PC-9 (cell line): ENCODE data around the gene LRRK1. TPM values are rescaled to one million over a fixed set of nuclear protein-coding genes. Genes with fewer than 3 reads are reported as not detected.

ENCODE experiments used
- BruUV-seq: library from RNA; stranded (reverse); fragments of 400-500 nt; replicated peaks from 2 replicates; lab custom pipeline; 2021; lab: Mats Ljungman, UMichigan
- CTCF ChIA-PET: fragments of 300-600 bp; sonication (Branson Sonifier 250); formaldehyde crosslinking; loops from one replicate; lab custom pipeline; 2022; ENCODE audit warnings: antibody characterized with exemption; lab: Charles Lee
- POLR2A ChIA-PET: fragments of 300-600 bp; sonication (Branson Sonifier 250); formaldehyde crosslinking; loops from one replicate; lab custom pipeline; 2022; ENCODE audit warnings: antibody characterized with exemption; ENCODE audit not compliant: unreplicated experiment; lab: Charles Lee
- DNase-seq, 2 experiments: peaks; one replicate each; pipeline versions ENCODE4 v3.0.0 to v3.0.0-alpha.2; 2015 to 2022; ENCODE audit warnings: mixed read lengths in 1 of 2
- H2AFZ ChIP-seq: fragments of 200-600 bp; sonication (generic); 2 replicates; pipeline ENCODE4 v1.8.1; 2017; ENCODE audit warnings: antibody characterized with exemption
- H3F3A ChIP-seq: fragments of 200-600 bp; sonication (generic); 2 replicates; pipeline ENCODE4 v1.8.1; 2017; ENCODE audit warnings: antibody characterized with exemption, mild to moderate bottlenecking, low read depth; ENCODE audit not compliant: insufficient read depth
- H3K27ac ChIP-seq: fragments of 200-600 bp; sonication (generic); 2 replicates; pipeline ENCODE4 v1.6.1; 2016; ENCODE audit warnings: mixed run types
- H3K27me3 ChIP-seq: fragments of 200-600 bp; sonication (generic); 2 replicates; pipeline ENCODE4 v1.6.1; 2016; ENCODE audit warnings: low read depth, mixed run types; ENCODE audit not compliant: insufficient read depth
- H3K36me3 ChIP-seq: fragments of 200-600 bp; sonication (generic); 2 replicates; pipeline ENCODE4 v1.6.1; 2016; ENCODE audit warnings: low read depth, mixed run types
- H3K4me1 ChIP-seq: fragments of 200-600 bp; sonication (generic); replicated peaks from 2 replicates; pipeline ENCODE4 v1.6.1; 2016; ENCODE audit warnings: mixed run types; ENCODE audit not compliant: insufficient read depth
- H3K4me2 ChIP-seq: fragments of 200-600 bp; sonication (generic); 2 replicates; pipeline ENCODE4 v1.6.1; 2017; ENCODE audit warnings: mixed run types
- H3K4me3 ChIP-seq: fragments of 200-600 bp; sonication (generic); 2 replicates; pipeline ENCODE4 v1.6.1; 2016; ENCODE audit warnings: mixed run types
- H3K79me2 ChIP-seq: fragments of 200-600 bp; sonication (generic); 2 replicates; pipeline ENCODE4 v1.6.1; 2017; ENCODE audit warnings: low read depth, mixed run types
- H3K9me2 ChIP-seq: fragments of 200-600 bp; sonication (generic); 2 replicates; pipeline ENCODE4 v1.8.1; 2017; ENCODE audit warnings: mild to moderate bottlenecking; ENCODE audit not compliant: insufficient read depth
- H3K9me3 ChIP-seq: fragments of 200-600 bp; sonication (generic); 2 replicates; pipeline ENCODE4 v1.8.1; 2016; ENCODE audit warnings: low read depth; ENCODE audit not compliant: insufficient read depth
- H4K20me1 ChIP-seq: fragments of 200-600 bp; sonication (generic); 2 replicates; pipeline ENCODE4 v1.8.1; 2017; ENCODE audit not compliant: insufficient read depth
- CTCF ChIP-seq: fragments of 200-600 bp; sonication (generic); conservative IDR thresholded peaks from 2 replicates; pipeline ENCODE4 v1.6.1; 2017; ENCODE audit warnings: mixed run types, antibody characterized with exemption, mild to moderate bottlenecking, moderate library complexity
- EZH2 ChIP-seq: fragments of 200-600 bp; sonication (generic); IDR thresholded peaks from 2 replicates; pipeline ENCODE4 v1.8.0; 2017; ENCODE audit warnings: antibody characterized with exemption, low read depth
- intact Hi-C: fragments of 100-400 bp; cut with micrococcal nuclease; formaldehyde crosslinking; loops from one replicate; pipeline ENCODE4 v1.10.0; 2022; ENCODE audit not compliant: unreplicated experiment
- total RNA-seq: library from RNA; stranded (reverse); gene quantifications from 2 replicates; pipeline ENCODE4 v1.2.3, GENCODE V29; 2021

LRRK1 gene
- total RNA-seq, 1 experiment from 2014 or later: 15.7 TPM

- no peaks in the 10 kb centered on the region for H3K9me3 ChIP-seq
- H3K4me1 ChIP-seq: peaks cover 38% of the 10 kb centered on the region
- ChIA-PET POLR2A (no interaction called here), CTCF (no interaction called here)
- H3K9me2 ChIP-seq: no peaks in the 10 kb centered on the region
- H3K36me3 ChIP-seq: no peaks in the 10 kb centered on the region
- BruUV-seq: no TSS peak
- no peak overlapping the region for H3K4me3 ChIP-seq
- H2AFZ ChIP-seq: no peak overlapping the region
- H4K20me1 ChIP-seq: no peaks in the 10 kb centered on the region
- no peak for TF ChIP-seq EZH2
- TF ChIP-seq CTCF: no peak
- H3K27me3 ChIP-seq: no peaks in the 10 kb centered on the region
- H3K79me2 ChIP-seq: no peaks in the 10 kb centered on the region
- H3F3A ChIP-seq: peaks cover 22% of the 10 kb centered on the region
- no peak for DNase-seq
- H3K4me2 ChIP-seq: no peak overlapping the region; the same call in 1 of the 2 replicates
- intact Hi-C loops: no loop called here
- H3K27ac ChIP-seq: peak overlapping the region; percentile 83; the same call in 1 of the 2 replicates
Measured at GRCh38 chr15:101067660-101068522, 148.7 kb downstream of the LRRK1 start.

GRCh38 chr15:101068523-101068960 is 149.4 kb downstream of the LRRK1 start:
- TF ChIP-seq EZH2 (no peak), CTCF (no peak)
- POLR2A ChIA-PET: no interaction called here
- H3K79me2 ChIP-seq: no peaks in the 10 kb centered on the region
- DNase-seq: no peak
- H3K4me1 ChIP-seq: peaks cover 38% of the 10 kb centered on the region
- H3K36me3 ChIP-seq: no peaks in the 10 kb centered on the region
- no peak overlapping the region for H2AFZ ChIP-seq
- CTCF ChIA-PET: no interaction called here
- H3K4me3 ChIP-seq: no peak overlapping the region
- H3K27me3 ChIP-seq: no peaks in the 10 kb centered on the region
- H3K9me3 ChIP-seq: no peaks in the 10 kb centered on the region
- no TSS peak for BruUV-seq
- intact Hi-C loops: no loop called here
- no peaks in the 10 kb centered on the region for H4K20me1 ChIP-seq
- peaks cover 22% of the 10 kb centered on the region for H3F3A ChIP-seq
- H3K4me2 ChIP-seq: peak overlapping the region; percentile 26; the same call in 1 of the 2 replicates
- peak overlapping the region; percentile 83 for H3K27ac ChIP-seq
- H3K9me2 ChIP-seq: no peaks in the 10 kb centered on the region

- Histone ChIP-seq H4K20me1 (no peaks in the 10 kb centered on the region), H3F3A (peaks cover 22% of the 10 kb centered on the region), H3K9me3 (no peaks in the 10 kb centered on the region), H3K79me2 (no peaks in the 10 kb centered on the region), H2AFZ (no peak overlapping the region), H3K4me3 (no peak overlapping the region), H3K36me3 (no peaks in the 10 kb centered on the region), H3K27ac (peak overlapping the region; percentile 83), H3K4me2 (peak overlapping the region; percentile 54; the same call in 1 of the 2 replicates), H3K27me3 (no peaks in the 10 kb centered on the region), H3K9me2 (no peaks in the 10 kb centered on the region), H3K4me1 (peaks cover 38% of the 10 kb centered on the region)
- ChIA-PET POLR2A (no interaction called here), CTCF (no interaction called here)
- intact Hi-C loops: no loop called here
- BruUV-seq: no TSS peak
- peak in 1 of 2 experiments; percentile 66 for DNase-seq
- TF ChIP-seq CTCF: no peak; the same call in 1 of the 2 replicates
Measured at GRCh38 chr15:101068961-101069653, 149.9 kb downstream of the LRRK1 start.
